ENCODE results near the gene GALNT10.

Gene GALNT10

DNA sequence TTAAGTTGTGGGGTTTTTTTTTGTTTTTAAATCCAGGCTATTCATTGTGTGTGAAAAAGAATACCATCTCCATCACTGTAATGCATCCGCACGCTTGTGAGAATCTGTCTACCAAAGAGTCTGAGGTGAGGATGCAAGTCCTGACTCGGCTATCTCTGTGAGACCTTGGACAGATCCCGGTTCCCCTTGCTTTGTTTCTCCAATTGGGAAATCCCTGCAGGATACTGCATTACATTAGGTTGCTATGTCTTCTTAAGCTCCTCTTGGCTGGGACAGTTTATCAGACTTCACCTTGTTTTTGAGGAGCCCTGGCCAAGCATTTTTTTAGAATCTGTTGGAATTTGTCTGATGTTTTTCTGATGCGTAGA, 46.8 kb downstream of the GALNT10 start:
- no peak overlapping the region for H3K4me3 ChIP-seq (ENCODE audit: low read length in 2 of 2)
- H3K27me3 ChIP-seq (ENCODE audit: control insufficient read depth in 1 of 2, insufficient read depth in 2 of 2, low read length in 2 of 2) = no peaks in the 10 kb centered on the region
- H3K9ac ChIP-seq (ENCODE audit: low read length in 2 of 2) = no peak overlapping the region
- no peaks in the 10 kb centered on the region for H3K36me3 ChIP-seq (ENCODE audit: control insufficient read depth in 2 of 2, insufficient read depth in 2 of 2, low read length in 2 of 2)
- H3K27ac ChIP-seq (ENCODE audit: low read length) = no peak overlapping the region
- no peaks in the 10 kb centered on the region for H3K9me3 ChIP-seq (ENCODE audit: control insufficient read depth in 2 of 2, low read length in 2 of 2)
- peaks cover 16% of the 10 kb centered on the region for H3K4me1 ChIP-seq (ENCODE audit: control insufficient read depth, insufficient read depth, low read length)

DNA sequence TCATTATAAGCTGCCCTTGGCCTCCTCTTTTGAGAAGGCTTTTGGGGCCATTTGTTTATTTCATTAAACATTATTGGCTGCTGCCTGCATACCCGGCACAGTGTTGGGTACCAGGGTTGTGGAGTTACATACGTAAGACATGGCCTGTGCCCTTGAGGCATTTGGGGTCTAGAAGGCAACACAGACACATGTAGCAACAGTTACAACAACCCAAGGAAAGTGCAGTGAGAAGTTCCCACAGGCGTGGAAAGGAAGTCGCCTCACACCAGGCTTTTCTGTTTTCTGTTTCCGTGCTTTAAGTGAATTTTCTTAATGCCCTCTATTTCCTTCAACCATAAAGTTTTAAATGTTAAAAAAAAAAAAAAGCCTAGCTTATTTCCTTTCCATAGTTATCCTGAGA, 47.4 kb downstream of the GALNT10 start:
- H3K36me3 ChIP-seq (ENCODE audit: control insufficient read depth in 2 of 2, insufficient read depth in 2 of 2, low read length in 2 of 2) = no peaks in the 10 kb centered on the region
- no peak overlapping the region for H3K27ac ChIP-seq (ENCODE audit: low read length)
- peaks cover 21% of the 10 kb centered on the region for H3K4me1 ChIP-seq (ENCODE audit: control insufficient read depth, insufficient read depth, low read length)
- no peak overlapping the region for H3K4me3 ChIP-seq (ENCODE audit: low read length in 2 of 2)
- no peak overlapping the region for H3K9ac ChIP-seq (ENCODE audit: low read length in 2 of 2)
- H3K9me3 ChIP-seq (ENCODE audit: control insufficient read depth in 2 of 2, low read length in 2 of 2) = no peaks in the 10 kb centered on the region
- H3K27me3 ChIP-seq (ENCODE audit: control insufficient read depth in 1 of 2, insufficient read depth in 2 of 2, low read length in 2 of 2) = no peaks in the 10 kb centered on the region

DNA sequence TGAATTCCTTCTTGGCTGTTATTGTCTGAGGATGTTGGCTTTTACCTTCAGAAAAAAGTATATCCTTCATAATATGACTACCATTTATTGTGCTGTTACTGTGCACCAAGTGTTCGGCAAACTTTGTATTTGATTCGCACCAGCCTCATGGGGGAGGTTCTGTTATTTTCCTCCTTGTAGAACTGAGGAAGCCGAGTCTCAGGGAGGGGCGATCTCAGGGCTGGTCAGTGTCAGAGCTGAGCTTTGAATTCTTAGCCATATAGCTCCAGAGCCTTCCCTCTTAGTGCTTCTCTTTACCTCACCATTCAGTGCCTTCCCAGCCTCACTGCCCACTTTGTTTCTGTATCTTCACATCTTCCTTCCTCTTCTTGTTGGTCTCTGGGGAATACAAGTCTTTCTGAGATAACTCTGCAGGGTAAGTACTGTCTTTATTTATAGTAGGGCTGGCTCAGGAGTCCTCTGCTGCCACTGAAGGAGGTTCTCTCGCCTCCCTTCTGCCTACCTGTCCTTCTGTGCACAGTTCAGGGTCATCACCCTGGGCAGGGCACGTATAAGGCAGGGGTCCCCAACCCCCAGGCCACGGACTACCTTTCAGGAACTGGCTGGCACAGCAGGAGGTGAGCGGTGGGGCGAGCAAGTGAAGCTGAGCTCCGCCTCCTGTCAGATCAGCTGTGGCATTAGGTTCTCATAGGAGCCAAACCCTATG, 48.4 kb downstream of the GALNT10 start:
- no peaks in the 10 kb centered on the region for H3K36me3 ChIP-seq (ENCODE audit: control insufficient read depth in 2 of 2, insufficient read depth in 2 of 2, low read length in 2 of 2)
- no peaks in the 10 kb centered on the region for H3K9me3 ChIP-seq (ENCODE audit: control insufficient read depth in 2 of 2, low read length in 2 of 2)
- H3K27ac ChIP-seq (ENCODE audit: low read length) = no peak overlapping the region
- H3K9ac ChIP-seq (ENCODE audit: low read length in 2 of 2) = no peak overlapping the region
- H3K4me3 ChIP-seq (ENCODE audit: low read length in 2 of 2) = peak overlapping the region in 1 of 2 donors; percentile 15
- no peaks in the 10 kb centered on the region for H3K27me3 ChIP-seq (ENCODE audit: control insufficient read depth in 1 of 2, insufficient read depth in 2 of 2, low read length in 2 of 2)
- peaks cover 30% of the 10 kb centered on the region for H3K4me1 ChIP-seq (ENCODE audit: control insufficient read depth, insufficient read depth, low read length)

DNA sequence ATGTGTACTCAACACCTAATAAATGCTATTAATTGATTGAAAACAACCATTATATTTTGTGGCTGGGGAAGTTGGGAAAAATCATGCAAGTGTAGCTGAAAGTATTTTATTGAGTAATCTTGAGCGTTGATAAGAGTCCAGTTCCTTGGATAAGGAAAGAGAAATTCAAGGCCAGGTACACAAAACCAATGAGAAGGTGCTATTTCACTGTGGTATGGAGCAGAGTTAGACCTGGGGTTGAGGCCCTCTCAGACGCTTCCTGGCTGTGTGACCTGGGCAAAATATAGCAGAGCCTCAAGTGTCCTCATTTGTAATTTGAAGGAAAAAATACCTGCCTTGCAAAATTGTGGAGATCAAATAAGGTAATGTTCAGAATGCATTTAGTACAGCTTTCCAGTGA, 50.1 kb downstream of the GALNT10 start:
- H3K4me3 ChIP-seq (ENCODE audit: low read length in 2 of 2) = no peak overlapping the region
- no peak overlapping the region for H3K27ac ChIP-seq (ENCODE audit: low read length)
- no peak overlapping the region for H3K9ac ChIP-seq (ENCODE audit: low read length in 2 of 2)
- H3K9me3 ChIP-seq (ENCODE audit: control insufficient read depth in 2 of 2, low read length in 2 of 2) = no peaks in the 10 kb centered on the region
- peaks cover 37% of the 10 kb centered on the region for H3K4me1 ChIP-seq (ENCODE audit: control insufficient read depth, insufficient read depth, low read length)
- no peaks in the 10 kb centered on the region for H3K27me3 ChIP-seq (ENCODE audit: control insufficient read depth in 1 of 2, insufficient read depth in 2 of 2, low read length in 2 of 2)
- H3K36me3 ChIP-seq (ENCODE audit: control insufficient read depth in 2 of 2, insufficient read depth in 2 of 2, low read length in 2 of 2) = no peaks in the 10 kb centered on the region

DNA sequence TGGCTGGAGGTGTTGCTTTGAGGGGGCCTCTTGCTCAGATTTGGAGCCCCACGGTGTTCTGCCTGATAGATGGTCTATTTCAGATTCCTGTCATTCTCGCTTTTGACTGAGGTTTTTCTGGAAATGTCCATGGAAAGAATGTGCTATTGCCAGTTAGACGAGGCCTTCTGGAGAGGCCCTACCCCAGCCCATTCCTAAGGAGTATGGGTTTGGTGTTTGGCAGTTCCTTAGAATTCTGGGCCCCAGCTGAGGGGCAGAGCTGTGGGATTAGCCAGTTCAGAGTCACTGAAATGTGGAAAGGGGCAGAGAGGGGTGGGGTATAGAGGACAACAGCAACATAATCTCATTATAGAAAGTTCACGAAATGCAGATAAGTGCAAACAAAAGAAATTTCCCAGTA, 50.5 kb downstream of the GALNT10 start:
- H3K9ac ChIP-seq (ENCODE audit: low read length in 2 of 2) = no peak overlapping the region

DNA sequence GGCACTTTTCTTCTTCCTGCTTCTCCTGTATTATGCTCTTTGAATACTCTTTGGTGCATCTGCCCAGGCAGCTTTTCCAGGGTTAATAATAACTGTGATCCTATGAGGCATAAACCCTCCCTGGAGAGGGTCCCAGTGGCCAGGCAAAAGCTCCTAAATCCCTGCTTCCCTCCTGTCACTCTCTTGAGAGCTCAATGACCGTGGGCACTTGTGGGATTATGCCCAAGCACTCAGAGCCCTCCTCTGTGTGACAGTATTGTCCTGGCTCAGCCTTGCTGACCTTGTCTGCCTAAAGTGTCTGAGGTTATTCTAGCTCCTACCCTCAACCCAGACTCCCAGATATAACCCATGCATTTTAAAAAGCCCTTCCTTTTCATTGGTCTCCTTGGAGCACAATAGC, 51.9 kb downstream of the GALNT10 start:
- Histone ChIP-seq H3K4me1 (ENCODE audit: control insufficient read depth, insufficient read depth, low read length) (peaks cover 37% of the 10 kb centered on the region), H3K36me3 (ENCODE audit: control insufficient read depth in 2 of 2, insufficient read depth in 2 of 2, low read length in 2 of 2) (no peaks in the 10 kb centered on the region), H3K27ac (ENCODE audit: low read length) (no peak overlapping the region), H3K27me3 (ENCODE audit: control insufficient read depth in 1 of 2, insufficient read depth in 2 of 2, low read length in 2 of 2) (no peaks in the 10 kb centered on the region), H3K9me3 (ENCODE audit: control insufficient read depth in 2 of 2, low read length in 2 of 2) (no peaks in the 10 kb centered on the region), H3K9ac (ENCODE audit: low read length in 2 of 2) (no peak overlapping the region), H3K4me3 (ENCODE audit: low read length in 2 of 2) (no peak overlapping the region)

More for the DNA sequence above, 50.5 kb downstream of the GALNT10 start:
- Histone ChIP-seq H3K27me3 (ENCODE audit: control insufficient read depth in 1 of 2, insufficient read depth in 2 of 2, low read length in 2 of 2) (no peaks in the 10 kb centered on the region), H3K27ac (ENCODE audit: low read length) (no peak overlapping the region), H3K9me3 (ENCODE audit: control insufficient read depth in 2 of 2, low read length in 2 of 2) (no peaks in the 10 kb centered on the region), H3K4me3 (ENCODE audit: low read length in 2 of 2) (no peak overlapping the region), H3K36me3 (ENCODE audit: control insufficient read depth in 2 of 2, insufficient read depth in 2 of 2, low read length in 2 of 2) (no peaks in the 10 kb centered on the region), H3K4me1 (ENCODE audit: control insufficient read depth, insufficient read depth, low read length) (peaks cover 37% of the 10 kb centered on the region)

DNA sequence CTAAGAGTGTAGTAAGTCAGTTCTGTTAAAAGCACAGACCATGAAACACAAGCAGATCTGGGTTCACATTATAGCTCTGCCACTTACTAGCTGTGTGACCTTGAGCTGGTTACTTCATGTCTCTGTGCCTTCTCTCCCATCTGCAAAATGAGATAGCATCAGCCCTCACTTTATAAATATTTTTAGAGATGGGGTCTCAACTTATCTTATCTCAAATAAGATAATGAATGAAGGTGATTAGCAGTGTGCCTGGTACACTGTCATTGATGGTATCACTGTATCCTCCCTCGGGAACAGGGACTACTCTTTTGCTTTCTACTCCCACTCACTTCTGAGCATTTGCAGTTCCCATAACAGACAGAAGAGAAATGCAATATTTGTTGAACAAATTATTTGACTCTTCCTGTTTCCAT, 52.4 kb downstream of the GALNT10 start:
- Histone ChIP-seq H3K4me3 (ENCODE audit: low read length in 2 of 2) (no peak overlapping the region), H3K9ac (ENCODE audit: low read length in 2 of 2) (no peak overlapping the region), H3K4me1 (ENCODE audit: control insufficient read depth, insufficient read depth, low read length) (peaks cover 35% of the 10 kb centered on the region), H3K9me3 (ENCODE audit: control insufficient read depth in 2 of 2, low read length in 2 of 2) (no peaks in the 10 kb centered on the region), H3K27me3 (ENCODE audit: control insufficient read depth in 1 of 2, insufficient read depth in 2 of 2, low read length in 2 of 2) (no peaks in the 10 kb centered on the region), H3K27ac (ENCODE audit: low read length) (no peak overlapping the region), H3K36me3 (ENCODE audit: control insufficient read depth in 2 of 2, insufficient read depth in 2 of 2, low read length in 2 of 2) (no peaks in the 10 kb centered on the region)

DNA sequence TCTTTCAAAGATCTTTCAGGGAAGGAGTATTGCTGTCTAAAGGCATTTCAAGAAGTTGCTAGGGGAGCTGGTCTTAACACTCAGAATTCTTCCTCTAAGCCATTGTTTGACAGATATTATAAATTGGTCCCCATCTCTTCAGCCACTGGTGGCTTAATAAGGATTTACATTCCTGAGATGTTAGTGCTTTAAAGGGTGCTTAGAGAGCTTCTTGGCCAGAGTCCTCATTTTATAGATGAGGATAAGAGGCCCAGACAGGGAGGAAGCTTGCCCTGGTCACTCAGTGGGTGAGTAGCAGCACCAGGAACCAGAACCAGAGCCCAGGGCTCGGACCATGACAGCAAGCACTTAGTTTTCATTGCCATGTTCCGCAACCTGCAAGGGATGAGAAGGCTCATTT, 53.2 kb downstream of the GALNT10 start:
- no peaks in the 10 kb centered on the region for H3K36me3 ChIP-seq (ENCODE audit: control insufficient read depth in 2 of 2, insufficient read depth in 2 of 2, low read length in 2 of 2)
- no peaks in the 10 kb centered on the region for H3K27me3 ChIP-seq (ENCODE audit: control insufficient read depth in 1 of 2, insufficient read depth in 2 of 2, low read length in 2 of 2)
- peak overlapping the region in 1 of 2 donors; percentile 35 for H3K4me3 ChIP-seq (ENCODE audit: low read length in 2 of 2)
- peaks cover 29% of the 10 kb centered on the region for H3K4me1 ChIP-seq (ENCODE audit: control insufficient read depth, insufficient read depth, low read length)
- no peak overlapping the region for H3K9ac ChIP-seq (ENCODE audit: low read length in 2 of 2)
- H3K27ac ChIP-seq (ENCODE audit: low read length) = peak overlapping the region; percentile 18
- no peaks in the 10 kb centered on the region for H3K9me3 ChIP-seq (ENCODE audit: control insufficient read depth in 2 of 2, low read length in 2 of 2)

DNA sequence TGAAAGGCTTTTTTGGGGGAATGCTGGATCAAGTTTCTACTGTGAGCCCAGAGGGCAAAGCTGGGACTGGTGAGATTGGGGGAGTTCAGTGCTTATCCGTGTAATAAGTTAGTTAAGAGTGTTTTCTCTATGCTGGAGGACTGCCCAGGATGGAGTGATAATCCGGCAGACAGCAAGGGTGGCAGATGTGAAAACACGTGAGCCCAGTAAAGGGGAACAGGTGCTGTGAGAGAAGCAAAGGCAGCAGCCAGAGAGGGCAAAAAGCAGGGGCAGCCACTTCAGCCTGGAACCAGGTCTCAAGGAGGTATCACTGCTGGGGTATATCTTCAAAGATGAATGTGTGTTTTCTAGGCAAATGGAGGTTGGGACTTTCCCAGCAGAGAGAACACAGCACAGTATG, 53.9 kb downstream of the GALNT10 start:
- Histone ChIP-seq H3K27ac (ENCODE audit: low read length) (no peak overlapping the region), H3K4me3 (ENCODE audit: low read length in 2 of 2) (no peak overlapping the region), H3K4me1 (ENCODE audit: control insufficient read depth, insufficient read depth, low read length) (peaks cover 25% of the 10 kb centered on the region), H3K9me3 (ENCODE audit: control insufficient read depth in 2 of 2, low read length in 2 of 2) (no peaks in the 10 kb centered on the region), H3K27me3 (ENCODE audit: control insufficient read depth in 1 of 2, insufficient read depth in 2 of 2, low read length in 2 of 2) (no peaks in the 10 kb centered on the region), H3K9ac (ENCODE audit: low read length in 2 of 2) (no peak overlapping the region), H3K36me3 (ENCODE audit: control insufficient read depth in 2 of 2, insufficient read depth in 2 of 2, low read length in 2 of 2) (no peaks in the 10 kb centered on the region)

DNA sequence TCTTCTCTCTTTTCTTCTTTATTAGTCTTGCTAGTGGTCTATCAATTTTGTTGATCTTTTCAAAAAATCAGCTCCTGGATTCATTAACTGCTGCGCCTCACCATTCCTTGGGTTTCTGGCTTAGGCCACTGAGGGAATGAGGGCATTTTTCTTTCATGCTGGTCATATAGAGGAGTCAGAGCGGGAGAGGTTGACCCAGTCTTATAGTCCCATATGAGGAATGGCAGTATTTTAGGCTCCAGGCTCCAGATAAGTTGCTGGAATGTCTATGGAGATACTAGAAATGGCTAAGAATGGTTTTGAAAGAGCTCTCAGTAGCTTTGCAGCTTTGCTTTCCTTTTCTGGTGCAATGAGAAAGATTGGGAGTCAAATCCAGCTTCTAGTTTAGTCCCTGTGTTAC, 58.2 kb downstream of the GALNT10 start:
- H3K36me3 ChIP-seq (ENCODE audit: control insufficient read depth in 2 of 2, insufficient read depth in 2 of 2, low read length in 2 of 2) = no peaks in the 10 kb centered on the region
- H3K4me3 ChIP-seq (ENCODE audit: low read length in 2 of 2) = no peak overlapping the region
- H3K27me3 ChIP-seq (ENCODE audit: control insufficient read depth in 1 of 2, insufficient read depth in 2 of 2, low read length in 2 of 2) = no peaks in the 10 kb centered on the region
- H3K27ac ChIP-seq (ENCODE audit: low read length) = no peak overlapping the region
- H3K4me1 ChIP-seq (ENCODE audit: control insufficient read depth, insufficient read depth, low read length) = peaks cover 12% of the 10 kb centered on the region
- H3K9me3 ChIP-seq (ENCODE audit: control insufficient read depth in 2 of 2, low read length in 2 of 2) = no peaks in the 10 kb centered on the region
- H3K9ac ChIP-seq (ENCODE audit: low read length in 2 of 2) = no peak overlapping the region

DNA sequence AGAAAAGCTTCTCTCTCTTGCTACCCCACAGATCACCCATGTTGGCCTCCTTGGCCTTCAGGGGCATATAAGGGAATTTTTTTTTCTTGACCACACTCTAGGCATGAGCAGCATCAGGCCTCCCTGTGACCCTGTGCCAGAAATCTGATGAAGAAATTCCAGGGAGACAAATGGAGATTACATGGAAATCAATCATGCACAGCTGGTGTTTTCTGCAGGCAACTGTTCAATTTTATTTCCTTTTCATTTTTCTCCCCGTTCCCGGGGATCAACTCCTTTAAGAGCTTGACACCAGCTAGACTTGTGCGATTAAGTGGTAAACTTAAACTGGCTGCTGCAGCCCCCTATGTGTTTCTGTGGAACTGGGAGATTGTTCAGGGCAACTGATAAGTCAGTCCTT, 59.3 kb downstream of the GALNT10 start:
- H3K27ac ChIP-seq (ENCODE audit: low read length) = no peak overlapping the region
- H3K27me3 ChIP-seq (ENCODE audit: control insufficient read depth in 1 of 2, insufficient read depth in 2 of 2, low read length in 2 of 2) = no peaks in the 10 kb centered on the region
- H3K4me1 ChIP-seq (ENCODE audit: control insufficient read depth, insufficient read depth, low read length) = peaks cover 3% of the 10 kb centered on the region
- no peak overlapping the region for H3K4me3 ChIP-seq (ENCODE audit: low read length in 2 of 2)
- no peak overlapping the region for H3K9ac ChIP-seq (ENCODE audit: low read length in 2 of 2)
- H3K9me3 ChIP-seq (ENCODE audit: control insufficient read depth in 2 of 2, low read length in 2 of 2) = no peaks in the 10 kb centered on the region
- H3K36me3 ChIP-seq (ENCODE audit: control insufficient read depth in 2 of 2, insufficient read depth in 2 of 2, low read length in 2 of 2) = no peaks in the 10 kb centered on the region
